Hepatocyte (in vitro differentiated cells): ENCODE results near the gene ABCB1. TPM values are rescaled to one million over a fixed set of nuclear protein-coding genes. Genes with fewer than 3 reads are reported as not detected.

Experiments used
- DNase-seq: peaks from one replicate; pipeline ENCODE4 v3.0.0-alpha.2; 2016; ENCODE audit warnings: low spot score
- H2AFZ ChIP-seq: fragments of 200-600 bp; sonication (generic); 2 replicates; pipeline ENCODE4 v1.6.0; 2016; ENCODE audit warnings: antibody characterized with exemption, mild to moderate bottlenecking
- H3K27ac ChIP-seq: fragments of 200-600 bp; sonication (generic); 2 replicates; pipeline ENCODE4 v1.5.1; 2016; ENCODE audit warnings: mild to moderate bottlenecking
- H3K27me3 ChIP-seq: fragments of 200-600 bp; sonication (generic); 2 replicates; pipeline ENCODE4 v1.6.1; 2016
- H3K36me3 ChIP-seq: fragments of 200-600 bp; sonication (generic); replicated peaks from 2 replicates; pipeline ENCODE4 v1.5.1; 2016; ENCODE audit warnings: low read depth; ENCODE audit not compliant: insufficient read depth
- H3K4me1 ChIP-seq: fragments of 200-600 bp; sonication (generic); 2 replicates; pipeline ENCODE4 v1.5.1; 2016; ENCODE audit warnings: mild to moderate bottlenecking, moderate library complexity; ENCODE audit not compliant: insufficient read depth
- H3K4me2 ChIP-seq: fragments of 200-600 bp; sonication (generic); 2 replicates; pipeline ENCODE4 v1.6.0; 2016
- H3K4me3 ChIP-seq: fragments of 200-600 bp; sonication (generic); 2 replicates; pipeline ENCODE4 v1.5.1; 2016; ENCODE audit warnings: mild to moderate bottlenecking
- H3K79me2 ChIP-seq: fragments of 200-600 bp; sonication (generic); 2 replicates; pipeline ENCODE4 v1.6.0; 2017; ENCODE audit warnings: mild to moderate bottlenecking
- H3K9me2 ChIP-seq: fragments of 200-600 bp; sonication (generic); replicated peaks from 2 replicates; pipeline ENCODE4 v1.6.0; 2017; ENCODE audit warnings: mild to moderate bottlenecking; ENCODE audit not compliant: insufficient read depth
- H3K9me3 ChIP-seq: fragments of 200-600 bp; sonication (generic); 2 replicates; pipeline ENCODE4 v1.5.1; 2016; ENCODE audit warnings: low read depth, mild to moderate bottlenecking
- H4K20me1 ChIP-seq: fragments of 200-600 bp; sonication (generic); 2 replicates; pipeline ENCODE4 v1.6.0; 2016; ENCODE audit warnings: mild to moderate bottlenecking; ENCODE audit not compliant: insufficient read depth, poor library complexity, severe bottlenecking
- CTCF ChIP-seq: fragments of 200-600 bp; sonication (generic); IDR thresholded peaks from 2 replicates; pipeline ENCODE4 v1.5.1; 2016; ENCODE audit warnings: antibody characterized with exemption, mild to moderate bottlenecking; ENCODE audit not compliant: poor library complexity
- EZH2 ChIP-seq: fragments of 200-600 bp; sonication (generic); IDR thresholded peaks from 2 replicates; pipeline ENCODE4 v1.6.1; 2016; ENCODE audit warnings: antibody characterized with exemption, mild to moderate bottlenecking, borderline replicate concordance
- EZH2phosphoT487 ChIP-seq: fragments of 200-600 bp; sonication (generic); IDR thresholded peaks from one replicate; pipeline ENCODE4 v1.6.1; 2018; ENCODE audit warnings: antibody characterized with exemption, mild to moderate bottlenecking, low read depth, moderate library complexity; ENCODE audit not compliant: unreplicated experiment, severe bottlenecking
- WGBS: methylation state at CpG from one replicate; pipeline ENCODE4 v1.1.6; 2016; ENCODE audit warnings: low lambda C conversion rate; ENCODE audit errors: missing lambda C conversion rate; 5-methylcytosine and 5-hydroxymethylcytosine counted together
- polyA plus RNA-seq: library from polyadenylated mRNA; unstranded; fragments of >200 nt; fragmentation: Nextera tagmentation; extraction: Ambion mirVana; gene quantifications from 2 replicates; pipeline ENCODE4 v1.2.1, GENCODE V29; 2016
- total RNA-seq: library from RNA; depleted of rRNA; stranded (reverse); fragments of >200 nt; gene quantifications from 2 replicates; pipeline ENCODE4 v1.2.3, GENCODE V29; 2014

Gene ABCB1
- total and polyA plus RNA-seq, 2 experiments from 2014 or later = 7.9 to 20.0 TPM

- Histone ChIP-seq H2AFZ (no peak overlapping the region), H4K20me1 (no peaks in the 10 kb centered on the region), H3K4me3 (no peak overlapping the region), H3K9me3 (no peaks in the 10 kb centered on the region), H3K79me2 (no peaks in the 10 kb centered on the region), H3K4me1 (peaks cover 4% of the 10 kb centered on the region), H3K27me3 (no peaks in the 10 kb centered on the region), H3K27ac (no peak overlapping the region), H3K9me2 (no peaks in the 10 kb centered on the region), H3K36me3 (no peaks in the 10 kb centered on the region), H3K4me2 (peak overlapping the region; percentile 28)
- WGBS = 31% methylated on average over 3 of the region's 3 CpGs
- DNase-seq = peak; percentile 57
- no peak for TF ChIP-seq EZH2
- no peak for TF ChIP-seq EZH2phosphoT487
- peak; percentile 51 for TF ChIP-seq CTCF
These were observed 36.3 kb downstream of the ABCB1 start for GRCh38 chr7:87564296-87564963.

GRCh38 chr7:87561702-87562101 is 39.0 kb downstream of the ABCB1 start:
- peaks cover 4% of the 10 kb centered on the region for H3K4me1 ChIP-seq
- H4K20me1 ChIP-seq = no peaks in the 10 kb centered on the region
- no peaks in the 10 kb centered on the region for H3K27me3 ChIP-seq
- no peak for DNase-seq
- no peaks in the 10 kb centered on the region for H3K9me2 ChIP-seq
- no peaks in the 10 kb centered on the region for H3K36me3 ChIP-seq
- no peak overlapping the region for H3K4me3 ChIP-seq
- no peaks in the 10 kb centered on the region for H3K9me3 ChIP-seq
- no peaks in the 10 kb centered on the region for H3K79me2 ChIP-seq
- no peak overlapping the region for H3K27ac ChIP-seq
- H2AFZ ChIP-seq = no peak overlapping the region
- 92% methylated on average over 4 of the region's 4 CpGs for WGBS
- no peak overlapping the region for H3K4me2 ChIP-seq
- TF ChIP-seq EZH2 = no peak
- TF ChIP-seq CTCF = no peak
- TF ChIP-seq EZH2phosphoT487 = no peak

GRCh38 chr7:87561102-87561501 is 39.6 kb downstream of the ABCB1 start:
- H2AFZ ChIP-seq = no peak overlapping the region
- 31% methylated on average over 2 of the region's 2 CpGs for WGBS

More at GRCh38 chr7:87561102-87561501, 39.6 kb downstream of the ABCB1 start:
- TF ChIP-seq CTCF (no peak), EZH2phosphoT487 (no peak), EZH2 (no peak)
- H3K4me2 ChIP-seq = no peak overlapping the region
- no peak overlapping the region for H3K4me3 ChIP-seq
- H3K4me1 ChIP-seq = peaks cover 4% of the 10 kb centered on the region
- H3K9me3 ChIP-seq = no peaks in the 10 kb centered on the region
- H3K27me3 ChIP-seq = no peaks in the 10 kb centered on the region
- no peaks in the 10 kb centered on the region for H3K79me2 ChIP-seq
- DNase-seq = no peak
- H3K27ac ChIP-seq = no peak overlapping the region
- no peaks in the 10 kb centered on the region for H3K9me2 ChIP-seq
- H3K36me3 ChIP-seq = no peaks in the 10 kb centered on the region
- H4K20me1 ChIP-seq = no peaks in the 10 kb centered on the region
